NT2/D1 (cell line): Measurements from ENCODE around the gene TMEM239.

ENCODE experiments used
- DNase-seq: peaks from one replicate; pipeline ENCODE4 v3.0.0-alpha.2; 2011; ENCODE audit warnings: low read depth, low spot score
- H3K27me3 ChIP-seq: 2 replicates; pipeline ENCODE4 v1.6.0; 2011; ENCODE audit warnings: mild to moderate bottlenecking; ENCODE audit not compliant: insufficient read length, insufficient read depth
- H3K36me3 ChIP-seq: 2 replicates; pipeline ENCODE4 v1.6.1; 2011; ENCODE audit warnings: mild to moderate bottlenecking, low read length, mixed read lengths; ENCODE audit not compliant: insufficient read depth, insufficient read length
- H3K4me1 ChIP-seq: 2 replicates; pipeline ENCODE4 v1.5.1; 2011; ENCODE audit not compliant: insufficient read depth, insufficient read length
- H3K4me3 ChIP-seq: 2 replicates; pipeline ENCODE4 v1.5.1; 2011; ENCODE audit warnings: low read depth; ENCODE audit not compliant: insufficient read length
- H3K9ac ChIP-seq: 2 replicates; pipeline ENCODE4 v1.6.0; 2011; ENCODE audit warnings: low read depth; ENCODE audit not compliant: insufficient read length
- H3K9me3 ChIP-seq: 2 replicates; pipeline ENCODE4 v1.5.1; 2011; ENCODE audit warnings: mild to moderate bottlenecking, low read length; ENCODE audit not compliant: insufficient read depth
- SUZ12 ChIP-seq: IDR thresholded peaks from 2 replicates; pipeline ENCODE4 v1.6.1; 2011; ENCODE audit not compliant: insufficient read length, insufficient read depth; ENCODE audit errors: extremely low read depth
- YY1 ChIP-seq: IDR thresholded peaks from 2 replicates; pipeline ENCODE4 v1.6.1; 2011; ENCODE audit not compliant: insufficient read length, insufficient read depth
- ZNF274 ChIP-seq: IDR thresholded peaks from 2 replicates; pipeline ENCODE4 v1.6.1; 2011; ENCODE audit warnings: mild to moderate bottlenecking, low read depth, low read length

Gene TMEM239

DNA sequence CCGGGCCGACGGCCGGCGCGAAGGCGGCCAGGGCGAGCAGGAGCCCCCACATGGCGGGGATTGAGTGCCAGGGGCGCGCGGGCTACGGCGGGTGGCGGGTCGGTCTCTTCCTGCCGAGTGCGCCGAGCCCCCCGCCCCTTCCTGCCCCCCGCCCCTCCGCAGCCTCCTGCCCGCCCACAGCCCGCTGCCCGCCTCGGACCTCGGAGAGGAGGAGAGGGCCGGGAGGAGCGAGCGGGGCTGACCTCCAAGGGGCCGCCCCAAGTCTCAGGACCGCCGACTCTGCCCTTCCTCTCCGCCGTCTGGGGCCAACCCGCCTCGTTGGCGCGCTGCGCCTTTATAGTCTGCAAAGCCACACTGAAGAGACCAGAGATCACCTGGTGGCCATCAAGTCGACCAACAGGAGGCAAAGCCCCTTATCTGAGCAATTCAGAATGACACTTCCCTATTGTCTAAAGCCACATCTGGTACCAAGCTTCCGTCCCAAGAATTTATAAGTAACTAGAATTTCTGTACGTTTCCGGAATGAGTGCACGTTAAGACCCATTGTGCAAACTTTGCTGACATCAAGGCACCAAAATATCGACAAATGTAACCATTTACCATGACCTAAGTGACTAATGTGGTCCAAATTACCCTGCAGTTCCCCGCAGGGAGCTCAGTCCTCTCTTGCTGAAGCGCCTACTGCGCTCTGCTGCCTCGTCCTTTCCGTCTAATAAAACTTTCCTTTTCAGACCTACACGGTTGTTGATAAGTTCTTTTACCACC, 15.5 kb upstream of the TMEM239 start, which contains the start of gene CPXM1:
TSS of gene CPXM1 (minus strand) at position 107 of the 765 bp plus-strand sequence. CDS start at position 52, 55 bp downstream.
- Histone ChIP-seq H3K4me1 (no peaks in the 10 kb centered on the region), H3K36me3 (peaks cover 30% of the 10 kb centered on the region), H3K27me3 (peaks cover 16% of the 10 kb centered on the region), H3K9me3 (no peaks in the 10 kb centered on the region), H3K9ac (peak within 1 kb of the TSS; percentile 98), H3K4me3 (peak within 1 kb of the TSS; percentile 90)
- DNase-seq = peak; percentile 57
- no peak for TF ChIP-seq YY1
- no peak for TF ChIP-seq ZNF274
- no peak for TF ChIP-seq SUZ12

DNA sequence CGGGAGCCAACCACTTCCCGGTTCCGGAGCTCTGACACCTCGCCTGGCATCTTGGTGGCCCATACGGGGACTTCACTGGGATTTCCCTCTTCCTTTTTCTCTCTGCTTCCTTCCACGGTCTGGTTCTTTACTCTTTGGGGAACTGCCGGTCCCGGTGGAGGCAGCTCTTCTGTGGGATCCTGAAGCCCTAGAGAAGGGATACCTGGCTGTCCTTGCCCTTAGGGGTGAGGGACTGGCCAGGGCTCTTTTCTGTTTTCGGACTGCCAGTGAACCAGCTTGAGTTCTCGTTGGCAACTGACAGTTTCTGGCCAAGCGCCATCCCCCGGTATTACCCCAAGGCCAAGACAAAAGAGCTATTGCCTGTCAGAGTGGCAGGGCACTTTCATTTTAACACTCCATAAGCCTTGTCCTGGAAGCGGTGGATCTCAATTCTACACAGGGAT, 14.9 kb upstream of the TMEM239 start:
- no peak for DNase-seq
- Histone ChIP-seq H3K4me3 (peak overlapping the region; percentile 90), H3K9ac (peak overlapping the region; percentile 54), H3K9me3 (no peaks in the 10 kb centered on the region), H3K36me3 (peaks cover 24% of the 10 kb centered on the region), H3K27me3 (peaks cover 16% of the 10 kb centered on the region), H3K4me1 (no peaks in the 10 kb centered on the region)
- no peak for TF ChIP-seq YY1
- TF ChIP-seq ZNF274 = peak; percentile 43; the same call in 1 of the 2 replicates

DNA sequence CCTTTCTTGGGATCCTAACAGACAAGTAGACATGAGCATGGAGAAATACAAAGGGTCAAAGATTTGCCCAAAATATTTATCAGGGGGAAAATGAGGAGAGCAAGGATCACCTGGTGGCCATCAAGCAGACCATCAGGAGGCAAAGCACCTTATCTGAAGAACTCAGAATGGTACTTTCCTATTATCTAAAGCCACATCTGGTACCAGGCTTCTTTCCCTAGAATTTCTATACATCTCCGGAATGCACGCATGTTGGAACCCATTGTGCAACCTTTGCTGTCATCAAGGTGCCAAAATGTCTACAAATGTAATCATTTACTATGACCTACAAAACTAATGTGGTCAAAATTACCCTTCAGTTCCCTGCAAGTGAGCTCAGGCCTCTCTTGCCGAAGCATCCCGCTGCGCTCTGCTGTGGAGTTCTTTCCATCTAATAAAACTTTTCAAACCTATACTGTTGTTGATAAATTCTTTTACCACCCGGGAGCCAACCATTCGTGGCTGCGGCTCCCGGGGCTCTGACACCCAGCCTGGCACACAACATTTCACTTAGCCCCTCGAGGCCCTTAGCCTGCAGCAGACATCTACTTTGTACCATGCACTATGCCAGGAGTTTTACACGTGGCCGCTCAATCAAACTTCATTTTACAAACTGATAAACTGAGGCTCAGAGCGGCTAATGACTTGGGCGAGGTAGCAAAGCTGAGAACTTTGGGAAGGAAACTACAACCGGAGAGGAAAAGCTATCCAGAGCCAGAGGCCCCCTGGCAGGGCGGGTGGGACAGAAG, 11.9 kb upstream of the TMEM239 start:
- Histone ChIP-seq H3K9ac (no peak overlapping the region), H3K36me3 (no peaks in the 10 kb centered on the region), H3K9me3 (no peaks in the 10 kb centered on the region), H3K4me1 (no peaks in the 10 kb centered on the region), H3K27me3 (peaks cover 16% of the 10 kb centered on the region), H3K4me3 (no peak overlapping the region)
- DNase-seq = no peak
- TF ChIP-seq YY1 (no peak), SUZ12 (no peak), ZNF274 (no peak)

DNA sequence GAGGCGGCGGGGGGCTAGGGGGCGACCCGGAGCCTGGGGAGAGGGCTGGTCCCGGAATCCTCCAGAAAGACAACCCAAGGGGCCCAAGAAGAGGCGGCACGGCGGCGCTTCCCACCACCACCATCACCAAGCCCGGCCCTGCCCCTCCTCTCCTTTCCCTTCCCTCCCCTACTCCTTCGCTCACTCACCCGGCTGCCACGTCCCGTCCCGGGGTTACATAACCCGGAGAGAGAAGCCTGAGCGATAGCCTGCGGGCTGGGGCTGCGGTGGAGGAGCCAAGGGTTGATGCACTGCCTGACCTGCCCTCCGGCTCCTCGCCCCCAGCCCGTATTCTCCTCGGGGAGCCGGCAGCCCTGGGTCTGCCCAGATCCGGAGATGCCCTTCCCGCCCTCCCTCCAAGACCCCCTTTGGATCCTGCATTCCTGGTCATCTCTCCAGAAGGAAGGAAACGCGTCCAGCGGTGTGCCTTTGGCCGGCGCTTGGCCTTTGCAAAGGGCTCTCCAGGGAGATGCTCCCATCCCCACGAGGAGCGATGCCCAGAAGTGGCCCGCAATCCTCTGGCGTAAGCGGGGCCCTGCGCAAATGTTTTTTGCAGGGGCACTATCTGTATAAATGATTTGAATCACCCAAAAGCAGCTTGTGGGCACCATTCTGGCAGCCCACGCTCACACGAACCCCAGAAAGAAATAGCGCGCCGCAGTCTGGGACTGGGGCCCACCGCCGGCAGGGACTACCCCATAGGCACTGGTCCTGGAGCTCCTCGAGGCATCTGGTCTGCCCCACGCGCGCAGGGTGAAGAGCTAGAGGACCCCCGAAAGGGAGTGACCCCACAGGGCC, 11.1 kb upstream of the TMEM239 start:
- H3K36me3 ChIP-seq = no peaks in the 10 kb centered on the region
- no peak overlapping the region for H3K4me3 ChIP-seq
- TF ChIP-seq YY1 (no peak), ZNF274 (no peak), SUZ12 (no peak)
- no peaks in the 10 kb centered on the region for H3K4me1 ChIP-seq
- peaks cover 16% of the 10 kb centered on the region for H3K27me3 ChIP-seq
- no peak for DNase-seq
- no peak overlapping the region for H3K9ac ChIP-seq
- H3K9me3 ChIP-seq = no peaks in the 10 kb centered on the region

DNA sequence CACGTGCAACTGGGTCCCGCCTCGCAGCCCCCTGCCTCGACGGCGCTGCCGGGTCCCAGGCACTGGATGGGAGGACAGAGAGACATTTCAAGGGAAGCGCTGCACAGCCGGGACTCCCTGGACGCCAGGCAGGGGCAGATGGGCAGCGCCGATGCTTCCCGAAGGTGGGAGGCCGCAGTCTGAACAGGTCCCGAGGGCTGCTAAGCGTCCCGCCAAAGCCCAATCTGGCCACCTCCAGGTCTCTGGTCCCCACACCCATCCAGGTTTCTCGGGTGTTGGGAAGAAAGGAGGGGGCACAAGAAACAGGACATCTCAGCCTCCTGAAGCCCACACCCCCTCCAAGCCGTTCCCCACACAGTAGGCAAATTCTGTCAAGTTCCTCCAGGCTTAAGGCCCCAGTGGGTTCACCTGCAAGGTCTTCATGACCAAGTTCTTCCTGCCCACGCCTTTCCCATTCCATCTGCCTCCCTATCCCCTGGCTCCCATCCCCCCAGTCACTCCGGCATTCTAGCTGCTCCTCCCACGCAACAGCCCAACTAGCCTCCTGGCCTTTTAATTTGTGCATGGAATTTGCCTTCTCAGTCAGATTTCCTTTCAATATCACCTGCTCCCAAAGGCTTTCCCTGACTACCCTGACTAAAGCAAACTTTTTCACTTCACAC, 10.3 kb upstream of the TMEM239 start:
- Histone ChIP-seq H3K27me3 (peaks cover 16% of the 10 kb centered on the region), H3K4me3 (no peak overlapping the region), H3K9ac (no peak overlapping the region)

DNA sequence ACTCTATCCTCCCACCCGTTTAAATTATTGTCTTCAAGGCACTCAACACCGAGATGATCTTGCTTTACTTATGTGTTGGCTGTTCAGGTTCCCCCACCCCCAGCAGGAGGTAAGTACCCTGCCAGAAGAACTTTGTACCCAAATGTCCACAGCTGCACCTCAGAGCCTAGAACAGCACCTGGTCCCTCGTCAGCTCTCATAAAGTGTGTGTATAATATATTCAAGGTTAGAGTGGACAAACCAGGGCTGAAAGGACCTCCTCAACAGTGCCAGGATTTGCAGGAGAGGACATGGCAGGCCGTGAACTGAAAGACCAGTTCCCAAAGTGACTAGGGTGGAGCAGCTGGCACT, 9.8 kb upstream of the TMEM239 start:
- H3K4me3 ChIP-seq = no peak overlapping the region
- no peak overlapping the region for H3K9ac ChIP-seq
- no peak for TF ChIP-seq YY1
- no peak for TF ChIP-seq SUZ12
- no peak for TF ChIP-seq ZNF274
- no peaks in the 10 kb centered on the region for H3K9me3 ChIP-seq
- no peaks in the 10 kb centered on the region for H3K4me1 ChIP-seq
- DNase-seq = no peak
- H3K27me3 ChIP-seq = peaks cover 15% of the 10 kb centered on the region
- H3K36me3 ChIP-seq = no peaks in the 10 kb centered on the region

More for the DNA sequence above, 10.3 kb upstream of the TMEM239 start:
- Histone ChIP-seq H3K9me3 (no peaks in the 10 kb centered on the region), H3K4me1 (no peaks in the 10 kb centered on the region), H3K36me3 (no peaks in the 10 kb centered on the region)
- no peak for DNase-seq
- TF ChIP-seq YY1 (no peak), ZNF274 (no peak), SUZ12 (no peak)
